Sigmoid colon (tissue), 7 donors: ENCODE results near the gene LPCAT2. TPM values are rescaled to one million over a fixed set of nuclear protein-coding genes. Genes with fewer than 3 reads are reported as not detected.

Experiments
- DNase-seq: peaks from one replicate; pipeline ENCODE4 v3.0.0-alpha.2; 2019
- H3K27ac ChIP-seq, 4 donors: fragments of 200-600 bp; sonication (generic); one replicate each; pipeline ENCODE4 v1.5.1; 2016 to 2019; ENCODE audit warnings: mild to moderate bottlenecking in 1 of 4
- H3K27me3 ChIP-seq, 3 donors: fragments of 200-600 bp; sonication (generic); one replicate each; pipeline ENCODE4 v1.5.1; 2019; ENCODE audit warnings: mild to moderate bottlenecking in 1 of 3
- H3K36me3 ChIP-seq, 4 donors: fragments of 200-600 bp; sonication (generic); one replicate each; pipeline ENCODE4 v1.5.1; 2016 to 2019
- H3K4me1 ChIP-seq, 4 donors: fragments of 200-600 bp; sonication (generic); one replicate each; pipeline ENCODE4 v1.5.1; 2017 to 2019
- H3K4me3 ChIP-seq, 4 donors: fragments of 200-600 bp; sonication (generic); one replicate each; pipeline ENCODE4 v1.5.1; 2017 to 2019; ENCODE audit warnings: mild to moderate bottlenecking in 2 of 4, moderate library complexity in 1 of 4
- H3K9me3 ChIP-seq, 4 donors: fragments of 200-600 bp in 3 of 4; sonication (generic) in 3 of 4; one replicate each; pipeline versions ENCODE4 v1.5.1 to v1.6.1; 2013 to 2019
- CTCF ChIP-seq, 4 experiments: fragments of 450-650 bp in 3 of 4; fragments of 200-600 bp in 1 of 4; IDR thresholded peaks; one replicate each; pipeline ENCODE4 v1.5.1; 2016 to 2019; ENCODE audit warnings: antibody characterized with exemption in 4 of 4, mild to moderate bottlenecking in 3 of 4, moderate library complexity in 2 of 4
- EP300 ChIP-seq, 4 donors: sonication (generic); formaldehyde crosslinking; IDR thresholded peaks; one replicate each; pipeline ENCODE4 v1.6.1; 2017; ENCODE audit warnings: antibody characterized with exemption in 4 of 4
- POLR2A ChIP-seq, 2 donors: fragments of 450-650 bp; IDR thresholded peaks; one replicate each; pipeline ENCODE4 v1.6.1; 2016; ENCODE audit warnings: antibody characterized with exemption in 2 of 2, mild to moderate bottlenecking in 2 of 2, moderate library complexity in 2 of 2
- POLR2AphosphoS5 ChIP-seq, 4 donors: sonication (generic); formaldehyde crosslinking; IDR thresholded peaks; one replicate each; pipeline ENCODE4 v1.6.1; 2017; ENCODE audit warnings: antibody characterized with exemption in 4 of 4
- WGBS, 2 donors: extraction: QIAGEN DNeasy Blood & Tissue Kit; methylation state at CpG; one replicate each; pipeline ENCODE4 v1.1.7; 2013; 5-methylcytosine and 5-hydroxymethylcytosine counted together
- intact Hi-C: fragments of 100-400 bp; cut with DNase I; formaldehyde crosslinking; loops from one replicate; pipeline ENCODE4 v1.15.1; 2023
- polyA plus RNA-seq, 3 donors: library from polyadenylated mRNA; stranded (reverse); fragments of 200-250 nt; gene quantifications; one replicate each; pipeline ENCODE4 v1.2.3, GENCODE V29; 2013
- total RNA-seq, 4 donors: library from RNA; depleted of rRNA; stranded (reverse); fragments of >200 nt; gene quantifications; one replicate each; pipeline ENCODE4 v1.1.0, GENCODE V29; 2016
- donor health status: healthy with polysubstance abuse.
- donor health status: Bipolar disorder and iron deficiency.
- donor health status: healthy.

The LPCAT2 gene
- total and polyA plus RNA-seq, 7 donors: 1.2 to 12.8 (median 6.6) TPM

GRCh38 chr16:55530316-55530856 lies 21.5 kb downstream of the LPCAT2 start:
- Histone ChIP-seq H3K4me3 (no peak overlapping the region), H3K27ac (no peak overlapping the region), H3K36me3 (peaks cover 0 to 9% (median 0%) of the 10 kb centered on the region in 4 donors), H3K9me3 (no peaks in the 10 kb centered on the region), H3K4me1 (peaks cover 0 to 2% (median 0%) of the 10 kb centered on the region in 4 donors), H3K27me3 (no peaks in the 10 kb centered on the region)
- intact Hi-C loops: no loop called here
- 27 to 75% methylated on average over 1 of the region's 1 CpG for WGBS, 2 donors
- TF ChIP-seq POLR2AphosphoS5 (IDR thresholded peaks at IDR 0.05): no peak
- no peak for DNase-seq

GRCh38 chr16:55532227-55532626 lies 23.4 kb downstream of the LPCAT2 start:
- H3K4me1 ChIP-seq: no peaks in the 10 kb centered on the region
- 94 to 95% methylated on average over 1 of the region's 1 CpG for WGBS, 2 donors
- TF ChIP-seq EP300 (IDR thresholded peaks at IDR 0.05): no peak
- TF ChIP-seq POLR2A (IDR thresholded peaks at IDR 0.05): no peak
- TF ChIP-seq POLR2AphosphoS5 (IDR thresholded peaks at IDR 0.05): no peak
- TF ChIP-seq CTCF (IDR thresholded peaks at IDR 0.05): no peak
- H3K9me3 ChIP-seq: no peaks in the 10 kb centered on the region
- H3K4me3 ChIP-seq: no peak overlapping the region
- no peaks in the 10 kb centered on the region for H3K27me3 ChIP-seq
- peaks cover 0 to 9% (median 0%) of the 10 kb centered on the region in 4 donors for H3K36me3 ChIP-seq
- intact Hi-C loops: no loop called here
- DNase-seq: no peak
- H3K27ac ChIP-seq: no peak overlapping the region

GRCh38 chr16:55534756-55535155 lies 25.9 kb downstream of the LPCAT2 start:
- intact Hi-C loops: loop anchor here (5.0 kb wide), 1 partner anchor 32 kb away; no protein-coding TSS in a partner anchor
- Histone ChIP-seq H3K4me1 (no peaks in the 10 kb centered on the region), H3K4me3 (no peak overlapping the region), H3K27me3 (no peaks in the 10 kb centered on the region), H3K9me3 (no peaks in the 10 kb centered on the region), H3K27ac (no peak overlapping the region), H3K36me3 (peaks cover 0 to 9% (median 0%) of the 10 kb centered on the region in 4 donors)
- DNase-seq: no peak
- TF ChIP-seq EP300 (IDR thresholded peaks at IDR 0.05) (no peak), POLR2AphosphoS5 (IDR thresholded peaks at IDR 0.05) (no peak), POLR2A (IDR thresholded peaks at IDR 0.05) (no peak), CTCF (IDR thresholded peaks at IDR 0.05) (no peak)
- 78 to 85% methylated on average over 2 of the region's 2 CpGs for WGBS, 2 donors

GRCh38 chr16:55539049-55539448 lies 30.2 kb downstream of the LPCAT2 start:
- 17 to 53% methylated on average over 5 of the region's 5 CpGs for WGBS, 2 donors
- intact Hi-C loops: loop anchor here (5.0 kb wide), 1 partner anchor 37 kb away; no protein-coding TSS in a partner anchor
- TF ChIP-seq CTCF (IDR thresholded peaks at IDR 0.05) (no peak), EP300 (IDR thresholded peaks at IDR 0.05) (no peak), POLR2A (IDR thresholded peaks at IDR 0.05) (no peak), POLR2AphosphoS5 (IDR thresholded peaks at IDR 0.05) (no peak)

GRCh38 chr16:55539488-55539887 lies 30.6 kb downstream of the LPCAT2 start:
- TF ChIP-seq POLR2A (IDR thresholded peaks at IDR 0.05) (no peak), POLR2AphosphoS5 (IDR thresholded peaks at IDR 0.05) (no peak), EP300 (IDR thresholded peaks at IDR 0.05) (no peak), CTCF (IDR thresholded peaks at IDR 0.05) (no peak)
- Histone ChIP-seq H3K27me3 (no peaks in the 10 kb centered on the region), H3K4me3 (no peak overlapping the region), H3K9me3 (no peaks in the 10 kb centered on the region), H3K36me3 (no peaks in the 10 kb centered on the region), H3K4me1 (peaks cover 0 to 7% (median 3%) of the 10 kb centered on the region in 4 donors), H3K27ac (no peak overlapping the region)
- intact Hi-C loops: loop anchor here (5.0 kb wide), 1 partner anchor 37 kb away; no protein-coding TSS in a partner anchor
- DNase-seq: no peak
- WGBS, 2 donors: 37 to 67% methylated on average over 1 of the region's 1 CpG

More at GRCh38 chr16:55539049-55539448, 30.2 kb downstream of the LPCAT2 start:
- Histone ChIP-seq H3K36me3 (no peaks in the 10 kb centered on the region), H3K4me3 (no peak overlapping the region), H3K27me3 (no peaks in the 10 kb centered on the region), H3K27ac (no peak overlapping the region), H3K9me3 (no peaks in the 10 kb centered on the region), H3K4me1 (peaks cover 0 to 7% (median 3%) of the 10 kb centered on the region in 4 donors)
- no peak for DNase-seq
